ENCODE data around the gene DNER. TPM values are rescaled to one million over a fixed set of nuclear protein-coding genes. Genes with fewer than 3 reads are reported as not detected.

The DNER gene
- total and polyA plus RNA-seq, 2 experiments from 2014 or later = 0.39 to 0.65 TPM

GRCh38 chr2:229501051-229501794 lies 213.1 kb downstream of the DNER start:
- peak; percentile 17 for DNase-seq
- no peak overlapping the region for H3K27ac ChIP-seq

GRCh38 chr2:229492034-229492433 lies 222.3 kb downstream of the DNER start:
- Histone ChIP-seq H3K4me3 (no peak overlapping the region), H3K9me3 (ENCODE audit: low read depth) (no peaks in the 10 kb centered on the region), H3K27ac (no peak overlapping the region), H3K36me3 (ENCODE audit: low read depth) (no peaks in the 10 kb centered on the region), H3K4me2 (ENCODE audit: unreplicated experiment) (no peak overlapping the region), H3K9me2 (ENCODE audit: insufficient read depth) (no peaks in the 10 kb centered on the region), H3F3A (ENCODE audit: insufficient read depth) (no peaks in the 10 kb centered on the region), H4K20me1 (ENCODE audit: insufficient read depth) (no peaks in the 10 kb centered on the region), H3K79me2 (ENCODE audit: insufficient read depth) (no peaks in the 10 kb centered on the region), H3K9ac (no peak overlapping the region), H3K4me1 (ENCODE audit: insufficient read depth) (no peaks in the 10 kb centered on the region), H3K27me3 (replicated peaks; ENCODE audit: insufficient read depth) (no peaks in the 10 kb centered on the region), H2AFZ (no peak overlapping the region)
- in situ Hi-C loops (cut with MboI) = no loop called here
- 41 to 63% methylated on average over 2 of the region's 2 CpGs for WGBS, 2 experiments (ENCODE audit: low coverage in 1 of 2, low lambda C conversion rate in 2 of 2, missing lambda C conversion rate in 2 of 2)
- no peak for DNase-seq
- TF ChIP-seq EZH2phosphoT487 (IDR thresholded peaks at IDR 0.05; ENCODE audit: insufficient read depth, low read depth) = no peak
- TF ChIP-seq EZH2 (IDR thresholded peaks at IDR 0.05; ENCODE audit: insufficient read depth, poor library complexity, severe bottlenecking) = no peak

More at GRCh38 chr2:229501051-229501794, 213.1 kb downstream of the DNER start:
- TF ChIP-seq EZH2phosphoT487 (IDR thresholded peaks at IDR 0.05; ENCODE audit: insufficient read depth, low read depth) (no peak), EZH2 (IDR thresholded peaks at IDR 0.05; ENCODE audit: insufficient read depth, poor library complexity, severe bottlenecking) (no peak)
- WGBS, 2 experiments (ENCODE audit: low coverage in 1 of 2, low lambda C conversion rate in 2 of 2, missing lambda C conversion rate in 2 of 2) = 69 to 74% methylated on average over 2 of the region's 2 CpGs
- no peaks in the 10 kb centered on the region for H3K4me1 ChIP-seq (ENCODE audit: insufficient read depth)
- no peak overlapping the region for H3K4me2 ChIP-seq (ENCODE audit: unreplicated experiment)
- H3K36me3 ChIP-seq (ENCODE audit: low read depth) = no peaks in the 10 kb centered on the region
- no peaks in the 10 kb centered on the region for H3K9me3 ChIP-seq (ENCODE audit: low read depth)
- H3K79me2 ChIP-seq (ENCODE audit: insufficient read depth) = no peaks in the 10 kb centered on the region
- H3K9me2 ChIP-seq (ENCODE audit: insufficient read depth) = no peaks in the 10 kb centered on the region
- no peak overlapping the region for H2AFZ ChIP-seq
- in situ Hi-C loops (cut with MboI) = no loop called here
- no peaks in the 10 kb centered on the region; the same call in 1 of the 2 replicates for H3F3A ChIP-seq (ENCODE audit: insufficient read depth)
- no peaks in the 10 kb centered on the region for H4K20me1 ChIP-seq (ENCODE audit: insufficient read depth)
- H3K27me3 ChIP-seq (replicated peaks; ENCODE audit: insufficient read depth) = no peaks in the 10 kb centered on the region
- H3K4me3 ChIP-seq = no peak overlapping the region
- no peak overlapping the region for H3K9ac ChIP-seq

GRCh38 chr2:229490167-229490566 lies 224.2 kb downstream of the DNER start:
- no peaks in the 10 kb centered on the region for H3K9me2 ChIP-seq (ENCODE audit: insufficient read depth)
- no peaks in the 10 kb centered on the region for H4K20me1 ChIP-seq (ENCODE audit: insufficient read depth)
- no peak overlapping the region for H2AFZ ChIP-seq
- H3K4me2 ChIP-seq (ENCODE audit: unreplicated experiment) = no peak overlapping the region
- 88 to 95% methylated on average over 1 of the region's 1 CpG for WGBS, 2 experiments (ENCODE audit: low coverage in 1 of 2, low lambda C conversion rate in 2 of 2, missing lambda C conversion rate in 2 of 2)
- H3F3A ChIP-seq (ENCODE audit: insufficient read depth) = no peaks in the 10 kb centered on the region
- no peak overlapping the region for H3K27ac ChIP-seq
- TF ChIP-seq EZH2phosphoT487 (IDR thresholded peaks at IDR 0.05; ENCODE audit: insufficient read depth, low read depth) (no peak), EZH2 (IDR thresholded peaks at IDR 0.05; ENCODE audit: insufficient read depth, poor library complexity, severe bottlenecking) (no peak)
- DNase-seq = no peak
- no peak overlapping the region for H3K4me3 ChIP-seq
- no peaks in the 10 kb centered on the region for H3K9me3 ChIP-seq (ENCODE audit: low read depth)
- in situ Hi-C loops (cut with MboI) = no loop called here
- H3K27me3 ChIP-seq (replicated peaks; ENCODE audit: insufficient read depth) = no peaks in the 10 kb centered on the region
- H3K9ac ChIP-seq = no peak overlapping the region
- no peaks in the 10 kb centered on the region for H3K4me1 ChIP-seq (ENCODE audit: insufficient read depth)
- no peaks in the 10 kb centered on the region for H3K36me3 ChIP-seq (ENCODE audit: low read depth)
- no peaks in the 10 kb centered on the region for H3K79me2 ChIP-seq (ENCODE audit: insufficient read depth)

GRCh38 chr2:229489016-229489415 lies 225.3 kb downstream of the DNER start:
- Histone ChIP-seq H3K4me2 (ENCODE audit: unreplicated experiment) (no peak overlapping the region), H3K79me2 (ENCODE audit: insufficient read depth) (no peaks in the 10 kb centered on the region), H3K27ac (no peak overlapping the region), H2AFZ (no peak overlapping the region), H3K9ac (no peak overlapping the region), H3K9me3 (ENCODE audit: low read depth) (no peaks in the 10 kb centered on the region), H3K4me3 (no peak overlapping the region), H3K4me1 (ENCODE audit: insufficient read depth) (no peaks in the 10 kb centered on the region), H3K27me3 (replicated peaks; ENCODE audit: insufficient read depth) (no peaks in the 10 kb centered on the region), H3K36me3 (ENCODE audit: low read depth) (no peaks in the 10 kb centered on the region), H3F3A (ENCODE audit: insufficient read depth) (no peaks in the 10 kb centered on the region), H4K20me1 (ENCODE audit: insufficient read depth) (no peaks in the 10 kb centered on the region), H3K9me2 (ENCODE audit: insufficient read depth) (no peaks in the 10 kb centered on the region)
- TF ChIP-seq EZH2phosphoT487 (IDR thresholded peaks at IDR 0.05; ENCODE audit: insufficient read depth, low read depth) (no peak), EZH2 (IDR thresholded peaks at IDR 0.05; ENCODE audit: insufficient read depth, poor library complexity, severe bottlenecking) (no peak)
- in situ Hi-C loops (cut with MboI) = no loop called here
- peak; percentile 32 for DNase-seq
- 78 to 86% methylated on average over 10 of the region's 10 CpGs for WGBS, 2 experiments (ENCODE audit: low coverage in 1 of 2, low lambda C conversion rate in 2 of 2, missing lambda C conversion rate in 2 of 2)

Measured in GM23248 (cell line).